Testis (tissue), 3 donors: ENCODE results near the gene CYP4F2. TPM values are rescaled to one million over a fixed set of nuclear protein-coding genes. Genes with fewer than 3 reads are reported as not detected.
"Not testable (repeated sequence)": the region's sequence is repeated elsewhere in the genome, so short reads cannot be mapped to it uniquely, and the experiment has no call there.

ENCODE experiments used
- DNase-seq: peaks from one replicate; pipeline ENCODE4 v3.0.0-alpha.2; 2019
- H3K27ac ChIP-seq, 2 donors: fragments of 200-600 bp; sonication (generic); one replicate each; pipeline ENCODE4 v1.5.1; 2019
- H3K27me3 ChIP-seq: fragments of 200-600 bp; sonication (generic); one replicate; pipeline ENCODE4 v1.5.1; 2019
- H3K36me3 ChIP-seq: fragments of 200-600 bp; sonication (generic); one replicate; pipeline ENCODE4 v1.5.1; 2017; ENCODE audit warnings: low read depth; ENCODE audit errors: missing control alignments
- H3K4me1 ChIP-seq: fragments of 200-600 bp; sonication (generic); one replicate; pipeline ENCODE4 v1.5.1; 2019
- H3K4me3 ChIP-seq, 2 donors: fragments of 200-600 bp; sonication (generic); one replicate each; pipeline ENCODE4 v1.5.1; 2017 to 2019
- H3K9me3 ChIP-seq: fragments of 200-600 bp; sonication (generic); one replicate; pipeline ENCODE4 v1.5.1; 2017
- CTCF ChIP-seq, 3 experiments: fragments of 450-650 bp in 2 of 3; fragments of 200-600 bp in 1 of 3; sonication (generic) in 1 of 3; IDR thresholded peaks; one replicate each; pipeline ENCODE4 v1.5.1; 2016 to 2019; ENCODE audit warnings: antibody characterized with exemption in 3 of 3, mild to moderate bottlenecking in 2 of 3, moderate library complexity in 1 of 3
- POLR2A ChIP-seq: fragments of 450-650 bp; IDR thresholded peaks from one replicate; pipeline ENCODE4 v1.6.1; 2017; ENCODE audit warnings: antibody characterized with exemption, mild to moderate bottlenecking, moderate library complexity
- WGBS, 2 donors: methylation state at CpG; one replicate each; pipeline ENCODE4 v1.1.5; 2018; 5-methylcytosine and 5-hydroxymethylcytosine counted together
- intact Hi-C: fragments of 100-400 bp; cut with DNase I; formaldehyde crosslinking; loops from one replicate; pipeline ENCODE4 v1.15.1; 2023; ENCODE audit warnings: low total_unique reads
- polyA plus RNA-seq: library from polyadenylated mRNA; stranded (reverse); fragments of 350-450 nt; fragmentation: Illumina TruSeq; extraction: RNeasy Lipid Tissue Mini Kit (QIAGEN cat#74804); gene quantifications from one replicate; pipeline ENCODE4 v1.2.3, GENCODE V29; 2014; ENCODE audit warnings: low read depth, low replicate concordance; ENCODE audit not compliant: insufficient read depth
- total RNA-seq, 2 donors: library from RNA; depleted of rRNA; stranded (reverse); fragments of >200 nt; gene quantifications; one replicate each; pipeline ENCODE4 v1.2.3, GENCODE V29; 2016

Gene CYP4F2
- total and polyA plus RNA-seq, 3 donors from 2014 or later: 1.8 to 4.1 (median 3.3) TPM

GRCh38 chr19:15885919-15886318 lies 12.0 kb downstream of the CYP4F2 start:
- Histone ChIP-seq H3K9me3 (no peaks in the 10 kb centered on the region), H3K4me3 (no peak overlapping the region), H3K36me3 (no peaks in the 10 kb centered on the region), H3K4me1 (no peaks in the 10 kb centered on the region), H3K27me3 (no peaks in the 10 kb centered on the region), H3K27ac (no peak overlapping the region)
- WGBS, 2 donors: 82 to 84% methylated on average over 7 of the region's 7 CpGs
- DNase-seq: no peak
- TF ChIP-seq CTCF (IDR thresholded peaks at IDR 0.05): no peak
- intact Hi-C loops: no loop called here

GRCh38 chr19:15885167-15885566 lies 12.7 kb downstream of the CYP4F2 start:
- WGBS, 2 donors: 74 to 83% methylated on average over 3 of the region's 3 CpGs

DNA sequence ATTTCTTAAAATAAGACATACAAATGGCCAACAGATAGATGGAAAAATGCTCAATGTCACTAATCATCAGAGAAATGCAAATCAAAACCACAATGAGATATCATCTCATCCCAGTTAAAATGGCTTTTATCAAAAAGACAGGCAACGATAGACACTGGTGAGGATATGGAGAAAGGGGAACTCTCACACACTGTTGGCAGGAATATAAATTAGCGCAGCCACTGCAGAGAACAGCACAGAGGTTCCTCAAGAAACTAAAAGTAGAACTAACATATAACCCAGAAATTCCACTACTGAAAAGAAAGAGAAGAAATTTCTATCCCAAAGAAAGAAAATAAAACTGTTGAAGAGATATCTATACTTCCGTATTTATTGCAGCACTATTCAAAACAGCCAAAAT lies 14.5 kb downstream of the CYP4F2 start:
- H3K27ac ChIP-seq, H3K27me3 ChIP-seq, intact Hi-C loops, H3K4me1 ChIP-seq, DNase-seq, H3K4me3 ChIP-seq, H3K9me3 ChIP-seq, H3K36me3 ChIP-seq: not testable (repeated sequence)
- WGBS, 2 donors: 78 to 80% methylated on average over 3 of the region's 3 CpGs

More at GRCh38 chr19:15885167-15885566, 12.7 kb downstream of the CYP4F2 start:
- no peaks in the 10 kb centered on the region for H3K4me1 ChIP-seq
- intact Hi-C loops: no loop called here
- no peak overlapping the region for H3K4me3 ChIP-seq
- no peaks in the 10 kb centered on the region for H3K9me3 ChIP-seq
- no peak overlapping the region for H3K27ac ChIP-seq
- TF ChIP-seq CTCF (IDR thresholded peaks at IDR 0.05) (no peak), POLR2A (no peak)
- no peak for DNase-seq
- H3K27me3 ChIP-seq: no peaks in the 10 kb centered on the region
- no peaks in the 10 kb centered on the region for H3K36me3 ChIP-seq

DNA sequence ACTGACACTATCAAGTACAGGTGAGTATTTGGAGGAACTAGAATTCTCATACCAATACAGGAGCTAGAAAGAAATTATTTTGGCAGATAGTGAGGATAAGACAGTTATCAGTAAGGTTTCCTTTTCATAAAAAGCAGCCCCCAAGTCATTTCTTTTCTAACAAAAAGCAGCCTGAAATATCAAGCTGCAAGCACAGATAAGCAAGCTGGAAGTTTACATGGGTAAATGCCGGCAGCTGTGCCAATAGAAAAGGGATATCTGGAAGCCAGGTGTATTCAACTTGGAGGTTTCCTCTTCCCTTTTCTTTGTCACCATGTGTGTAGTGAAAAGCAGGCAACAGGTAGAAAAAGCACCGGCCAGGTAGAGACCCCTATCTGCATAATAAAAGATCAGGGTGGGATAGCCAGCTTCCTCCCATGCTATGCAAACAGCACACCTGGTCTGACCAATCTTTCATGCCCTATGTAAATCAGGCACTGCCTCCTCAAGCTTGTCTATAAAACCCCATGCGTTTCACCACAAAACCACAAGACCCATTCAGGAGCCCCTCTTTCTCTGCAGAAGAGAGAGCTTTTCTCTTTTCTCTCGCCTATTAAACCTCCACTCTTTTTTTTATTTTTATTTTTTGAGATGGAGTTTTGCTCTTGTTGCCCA lies 22.9 kb downstream of the CYP4F2 start:
- no peak for TF ChIP-seq CTCF (IDR thresholded peaks at IDR 0.05)
- TF ChIP-seq POLR2A: no peak
- intact Hi-C loops: loop anchor here (10.0 kb wide), 1 partner anchor 240 kb away; no protein-coding TSS in a partner anchor
- no peaks in the 10 kb centered on the region for H3K9me3 ChIP-seq
- H3K4me1 ChIP-seq: no peaks in the 10 kb centered on the region
- DNase-seq: no peak
- no peaks in the 10 kb centered on the region for H3K27me3 ChIP-seq
- H3K4me3 ChIP-seq: no peak overlapping the region
- WGBS, 2 donors: 59 to 68% methylated on average over 4 of the region's 4 CpGs
- H3K27ac ChIP-seq: no peak overlapping the region
- H3K36me3 ChIP-seq: no peaks in the 10 kb centered on the region

DNA sequence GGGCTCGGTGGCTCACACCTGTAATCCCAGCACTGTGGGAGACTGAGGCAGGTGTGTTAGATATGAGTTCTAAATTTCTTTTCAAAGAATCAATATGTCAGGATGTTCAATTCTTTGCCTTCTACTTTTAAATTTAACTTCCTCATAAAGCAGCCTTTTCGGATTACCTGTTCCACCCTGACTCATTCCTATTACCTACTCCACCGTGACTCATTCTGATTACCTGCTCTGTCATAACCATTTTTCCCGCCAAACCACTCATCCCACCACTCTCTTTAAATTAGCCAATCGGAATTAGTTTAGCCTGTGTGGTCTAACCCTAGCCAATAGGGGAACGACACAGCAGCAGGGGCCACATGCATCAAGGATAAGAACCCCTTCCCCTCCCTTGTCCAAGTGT lies 24.1 kb downstream of the CYP4F2 start:
- H3K4me3 ChIP-seq, H3K36me3 ChIP-seq, H3K27ac ChIP-seq, H3K9me3 ChIP-seq, H3K4me1 ChIP-seq, DNase-seq, H3K27me3 ChIP-seq: not testable (repeated sequence)
- 90 to 94% methylated on average over 6 of the region's 6 CpGs for WGBS, 2 donors
- intact Hi-C loops: loop anchor here (10.0 kb wide), 1 partner anchor 239 kb away; no protein-coding TSS in a partner anchor

DNA sequence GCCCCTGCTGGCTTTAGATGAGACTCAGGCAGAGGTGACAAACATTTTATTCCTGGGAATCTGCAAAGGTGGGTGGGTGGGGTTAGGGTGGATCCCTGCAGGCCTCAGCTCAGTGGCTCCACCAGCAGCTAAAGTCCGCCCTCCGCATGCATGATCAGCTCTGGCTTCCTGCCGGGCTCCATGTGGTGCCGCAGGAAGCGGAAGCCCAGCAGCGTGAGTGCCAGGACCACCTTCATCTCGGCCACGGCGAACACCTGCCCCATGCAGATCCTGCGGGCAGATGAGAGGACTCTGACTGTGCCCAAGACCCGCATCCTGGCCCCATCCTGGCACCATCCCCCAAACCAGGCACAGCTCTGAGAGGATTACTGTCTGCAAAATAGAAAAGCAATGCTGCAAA lies 26.3 kb downstream of the CYP4F2 start:
- H3K27ac ChIP-seq: no peak overlapping the region
- 29 to 64% methylated on average over 10 to 11 of the region's 11 CpGs for whole genome bisulfite sequencing, 2 donors
- H3K36me3 ChIP-seq: no peaks in the 10 kb centered on the region
- no peak for TF ChIP-seq CTCF (IDR thresholded peaks at IDR 0.05)
- TF ChIP-seq POLR2A: no peak
- intact Hi-C loops: loop anchor here (10.0 kb wide), 1 partner anchor 237 kb away; no protein-coding TSS in a partner anchor
- no peaks in the 10 kb centered on the region for H3K4me1 ChIP-seq
- no peak for DNase-seq
- no peaks in the 10 kb centered on the region for H3K9me3 ChIP-seq
- H3K27me3 ChIP-seq: no peaks in the 10 kb centered on the region
- H3K4me3 ChIP-seq: no peak overlapping the region
